Activated T-helper 17 cell treated with anti-CD3 and anti-CD28 coated beads, Interleukin-2, amount 50 U/mL, for 72 hours (primary cell): ENCODE measurements around the gene SCTR. TPM values are rescaled to one million over a fixed set of nuclear protein-coding genes. Genes with fewer than 3 reads are reported as not detected.

Source experiments
- ATAC-seq: fragments of 150-1000 bp; cut with Tn5 transposase; replicated peaks from 2 replicates; pipeline ENCODE4 v1.10.0; 2021; ENCODE audit warnings: mild to moderate bottlenecking, moderate library complexity
- H3K27ac Mint-ChIP-seq: one replicate; pipeline ENCODE4 v1.8.0; 2022; ENCODE audit warnings: mixed read lengths
- H3K27me3 Mint-ChIP-seq: one replicate; pipeline ENCODE4 v1.8.0; 2022; ENCODE audit warnings: mixed read lengths
- H3K36me3 Mint-ChIP-seq: one replicate; pipeline ENCODE4 v1.8.0; 2022; ENCODE audit warnings: low read depth, mild to moderate bottlenecking, mixed read lengths
- H3K4me1 Mint-ChIP-seq: one replicate; pipeline ENCODE4 v1.8.0; 2022; ENCODE audit warnings: mixed read lengths
- H3K4me3 Mint-ChIP-seq: one replicate; pipeline ENCODE4 v1.8.0; 2022; ENCODE audit warnings: mild to moderate bottlenecking, mixed read lengths
- H3K9me3 Mint-ChIP-seq: one replicate; pipeline ENCODE4 v1.8.0; 2022; ENCODE audit warnings: mixed read lengths
- total RNA-seq, 2 donors: library from RNA; stranded (reverse); gene quantifications; one replicate each; pipeline ENCODE4 v1.2.3, GENCODE V29; 2022

SCTR gene
- total RNA-seq, 2 donors from 2014 or later, result not detected

DNA sequence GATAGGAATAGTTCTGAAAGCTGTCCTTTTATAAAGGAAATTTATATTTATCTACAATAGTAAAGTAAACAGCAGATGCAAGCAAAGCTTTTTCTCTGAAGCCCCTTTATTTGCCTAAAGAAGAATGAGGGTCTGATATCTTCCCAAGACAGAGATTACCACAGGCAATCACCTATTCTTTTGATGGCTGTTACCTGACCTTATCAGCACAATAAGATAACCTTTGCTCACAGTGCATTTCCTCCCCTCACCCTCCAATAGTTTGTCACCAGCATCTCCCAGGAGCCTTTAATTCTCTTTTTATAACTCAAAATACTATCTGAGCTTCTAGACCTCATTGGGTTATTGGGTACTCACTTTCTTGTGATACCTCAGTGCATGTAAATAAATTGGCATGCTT, 13.5 kb upstream of the SCTR start:
- no peaks in the 10 kb centered on the region for H3K36me3 Mint-ChIP-seq
- no peaks in the 10 kb centered on the region for H3K4me1 Mint-ChIP-seq
- H3K9me3 Mint-ChIP-seq, result peaks cover 11% of the 10 kb centered on the region
- peaks cover 16% of the 10 kb centered on the region for H3K27me3 Mint-ChIP-seq
- no peak overlapping the region for H3K27ac Mint-ChIP-seq
- H3K4me3 Mint-ChIP-seq, result no peak overlapping the region
- no peak for ATAC-seq

DNA sequence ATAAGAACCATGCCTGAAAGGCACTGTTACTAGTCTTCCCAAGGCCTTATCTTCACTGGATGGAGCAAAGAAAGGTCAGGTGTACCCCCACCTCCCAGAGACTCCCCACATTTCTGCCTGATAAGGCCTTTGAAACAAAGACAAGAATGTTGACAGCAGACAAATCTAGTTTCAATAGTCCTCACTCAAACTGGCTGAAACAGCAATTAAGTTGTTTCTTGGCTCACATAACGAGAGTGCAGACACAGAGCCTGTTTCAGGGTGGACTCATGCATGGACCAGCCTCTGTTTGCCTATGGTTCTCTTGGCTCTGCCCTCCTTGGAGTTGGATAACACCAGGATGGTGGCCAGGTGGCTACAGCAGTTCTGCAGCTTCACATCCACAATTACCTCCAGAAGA, 12.4 kb upstream of the SCTR start:
- no peak overlapping the region for H3K4me3 Mint-ChIP-seq
- H3K27ac Mint-ChIP-seq, result no peak overlapping the region
- H3K36me3 Mint-ChIP-seq, result no peaks in the 10 kb centered on the region
- peaks cover 11% of the 10 kb centered on the region for H3K27me3 Mint-ChIP-seq
- peaks cover 15% of the 10 kb centered on the region for H3K9me3 Mint-ChIP-seq
- ATAC-seq, result no peak
- no peaks in the 10 kb centered on the region for H3K4me1 Mint-ChIP-seq

- no peak overlapping the region for H3K27ac Mint-ChIP-seq
- no peaks in the 10 kb centered on the region for H3K4me1 Mint-ChIP-seq
- peaks cover 6% of the 10 kb centered on the region for H3K27me3 Mint-ChIP-seq
- ATAC-seq, result no peak
- peaks cover 19% of the 10 kb centered on the region for H3K9me3 Mint-ChIP-seq
- no peak overlapping the region for H3K4me3 Mint-ChIP-seq
- no peaks in the 10 kb centered on the region for H3K36me3 Mint-ChIP-seq
These were observed 11.9 kb upstream of the SCTR start for GRCh38 chr2:119536211-119536610.

DNA sequence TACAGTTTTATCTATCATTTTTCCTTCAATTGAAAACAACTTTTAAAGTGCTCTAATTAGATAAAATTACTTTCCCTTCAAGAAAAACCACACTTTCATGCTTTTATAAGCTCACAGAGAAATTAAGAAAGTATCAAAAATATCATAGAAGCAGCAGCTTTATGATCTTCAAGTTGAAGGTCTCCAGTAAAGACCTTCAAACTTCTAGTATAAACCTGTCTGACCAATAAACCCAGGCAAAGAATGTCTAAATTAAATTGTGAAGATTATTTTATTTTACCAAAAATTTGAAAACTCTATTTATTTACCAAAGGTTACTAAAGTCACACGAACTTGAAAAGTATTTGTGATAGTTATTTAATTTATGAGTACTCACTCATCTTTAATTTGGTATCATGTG, 9.3 kb upstream of the SCTR start:
- H3K27ac Mint-ChIP-seq, result no peak overlapping the region
- H3K9me3 Mint-ChIP-seq, result peaks cover 21% of the 10 kb centered on the region
- ATAC-seq, result no peak
- peaks cover 2% of the 10 kb centered on the region for H3K27me3 Mint-ChIP-seq
- no peaks in the 10 kb centered on the region for H3K36me3 Mint-ChIP-seq
- H3K4me3 Mint-ChIP-seq, result no peak overlapping the region
- H3K4me1 Mint-ChIP-seq, result no peaks in the 10 kb centered on the region

- Mint-ChIP-seq H3K4me1 (no peaks in the 10 kb centered on the region), H3K27ac (no peak overlapping the region), H3K4me3 (no peak overlapping the region), H3K9me3 (peaks cover 19% of the 10 kb centered on the region), H3K27me3 (peaks cover 19% of the 10 kb centered on the region), H3K36me3 (no peaks in the 10 kb centered on the region)
- no peak for ATAC-seq
These were observed 7.0 kb upstream of the SCTR start for GRCh38 chr2:119531292-119531691.

GRCh38 chr2:119527999-119528398, 3.7 kb upstream of the SCTR start:
- no peak for ATAC-seq
- peaks cover 41% of the 10 kb centered on the region for H3K27me3 Mint-ChIP-seq
- no peaks in the 10 kb centered on the region for H3K36me3 Mint-ChIP-seq
- no peaks in the 10 kb centered on the region for H3K4me1 Mint-ChIP-seq
- H3K9me3 Mint-ChIP-seq, result peaks cover 11% of the 10 kb centered on the region
- no peak overlapping the region for H3K27ac Mint-ChIP-seq
- H3K4me3 Mint-ChIP-seq, result no peak overlapping the region

GRCh38 chr2:119525614-119526013, 1.3 kb upstream of the SCTR start:
- no peak for ATAC-seq
- Mint-ChIP-seq H3K36me3 (no peaks in the 10 kb centered on the region), H3K27ac (no peak overlapping the region), H3K9me3 (no peaks in the 10 kb centered on the region), H3K4me1 (no peaks in the 10 kb centered on the region), H3K27me3 (peaks cover 53% of the 10 kb centered on the region), H3K4me3 (no peak overlapping the region)

GRCh38 chr2:119523383-119523951, 816 bp downstream of the SCTR start:
- no peak for ATAC-seq
- Mint-ChIP-seq H3K36me3 (no peaks in the 10 kb centered on the region), H3K9me3 (no peaks in the 10 kb centered on the region), H3K27me3 (peaks cover 53% of the 10 kb centered on the region), H3K27ac (no peak overlapping the region), H3K4me3 (no peak overlapping the region), H3K4me1 (no peaks in the 10 kb centered on the region)

GRCh38 chr2:119522671-119523070, 1.6 kb downstream of the SCTR start:
- no peak for ATAC-seq
- H3K27me3 Mint-ChIP-seq, result peaks cover 48% of the 10 kb centered on the region

DNA sequence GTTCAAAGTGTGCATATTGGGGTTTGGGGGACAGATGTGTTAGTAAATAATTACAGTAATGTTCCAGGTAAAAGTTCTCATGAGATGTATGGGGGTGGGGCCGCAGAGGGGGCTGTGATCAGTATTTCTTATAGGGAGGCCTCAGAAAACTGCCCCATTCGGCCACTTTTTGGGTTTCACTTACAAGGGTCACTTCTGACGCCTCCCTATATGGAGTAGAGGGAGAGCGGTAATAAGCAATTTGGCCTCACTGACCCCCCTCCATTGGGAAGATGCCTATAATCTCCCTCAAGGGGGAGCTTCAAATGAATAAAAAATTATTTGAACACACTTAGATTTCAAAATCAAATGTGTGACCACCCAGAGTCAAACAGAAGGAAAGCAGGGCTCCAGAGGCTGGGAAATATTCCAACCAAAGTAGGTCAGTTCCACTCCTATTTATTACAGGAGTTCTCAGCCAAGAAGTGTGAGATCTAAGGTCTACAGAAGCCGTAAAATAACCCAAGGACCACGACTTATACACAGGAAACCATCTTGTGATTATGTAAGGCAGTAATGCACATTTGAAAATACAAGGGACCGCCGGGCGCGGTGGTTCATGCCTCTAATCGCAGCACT, 2.7 kb downstream of the SCTR start:
- H3K4me3 Mint-ChIP-seq, result no peak overlapping the region
- no peaks in the 10 kb centered on the region for H3K4me1 Mint-ChIP-seq
- ATAC-seq, result no peak
- no peak overlapping the region for H3K27ac Mint-ChIP-seq
- no peaks in the 10 kb centered on the region for H3K36me3 Mint-ChIP-seq
- H3K27me3 Mint-ChIP-seq, result peaks cover 43% of the 10 kb centered on the region
- H3K9me3 Mint-ChIP-seq, result no peaks in the 10 kb centered on the region

More at GRCh38 chr2:119522671-119523070, 1.6 kb downstream of the SCTR start:
- no peak overlapping the region for H3K27ac Mint-ChIP-seq
- no peak overlapping the region for H3K4me3 Mint-ChIP-seq
- H3K4me1 Mint-ChIP-seq, result no peaks in the 10 kb centered on the region
- H3K9me3 Mint-ChIP-seq, result no peaks in the 10 kb centered on the region
- H3K36me3 Mint-ChIP-seq, result no peaks in the 10 kb centered on the region

DNA sequence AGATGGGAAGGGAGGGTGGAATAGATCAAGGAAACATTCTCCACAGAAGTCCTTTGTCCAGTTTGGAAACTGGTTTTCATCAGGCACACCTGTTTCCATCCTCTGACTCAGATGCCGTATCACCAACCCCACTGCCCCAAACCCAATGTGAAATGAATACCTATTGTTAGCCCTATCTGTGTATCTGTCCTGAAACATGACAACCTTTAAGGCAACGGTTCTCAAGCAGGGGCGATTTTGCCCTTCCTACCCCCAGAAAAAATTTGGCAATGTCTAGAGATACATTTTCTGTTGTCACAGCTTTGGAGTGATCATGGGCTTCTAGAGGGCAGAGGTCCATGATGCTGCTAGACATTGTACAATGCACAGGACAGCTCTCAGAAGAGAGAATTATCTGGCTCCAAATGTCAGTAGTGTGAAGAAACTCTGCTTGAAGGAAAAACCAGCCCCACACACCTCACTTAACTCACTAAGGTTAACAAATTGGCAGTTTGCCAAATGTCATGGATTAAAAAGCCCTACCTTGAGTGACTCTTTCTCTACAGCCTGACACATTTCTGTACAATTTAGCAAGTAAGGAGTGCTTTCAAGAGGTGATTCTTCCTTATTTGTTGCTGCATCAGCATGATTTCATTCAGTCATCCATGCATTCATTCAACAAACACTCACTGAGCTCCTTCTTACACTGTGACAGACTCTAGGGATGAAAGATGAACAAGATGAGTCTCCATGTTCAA, 3.4 kb downstream of the SCTR start:
- Mint-ChIP-seq H3K36me3 (no peaks in the 10 kb centered on the region), H3K27me3 (peaks cover 43% of the 10 kb centered on the region), H3K9me3 (no peaks in the 10 kb centered on the region), H3K27ac (no peak overlapping the region), H3K4me3 (no peak overlapping the region), H3K4me1 (no peaks in the 10 kb centered on the region)
- ATAC-seq, result no peak

GRCh38 chr2:119519057-119519408, 5.2 kb downstream of the SCTR start:
- no peak for ATAC-seq
- Mint-ChIP-seq H3K27me3 (peaks cover 37% of the 10 kb centered on the region), H3K4me1 (no peaks in the 10 kb centered on the region), H3K36me3 (no peaks in the 10 kb centered on the region), H3K9me3 (no peaks in the 10 kb centered on the region), H3K27ac (no peak overlapping the region), H3K4me3 (no peak overlapping the region)

GRCh38 chr2:119518401-119519056, 5.8 kb downstream of the SCTR start:
- no peak for ATAC-seq
- no peak overlapping the region for H3K4me3 Mint-ChIP-seq
- H3K9me3 Mint-ChIP-seq, result no peaks in the 10 kb centered on the region
- H3K27ac Mint-ChIP-seq, result no peak overlapping the region
- H3K36me3 Mint-ChIP-seq, result no peaks in the 10 kb centered on the region
- peaks cover 33% of the 10 kb centered on the region for H3K27me3 Mint-ChIP-seq
- no peaks in the 10 kb centered on the region for H3K4me1 Mint-ChIP-seq

- H3K27ac Mint-ChIP-seq, result no peak overlapping the region
- H3K4me3 Mint-ChIP-seq, result no peak overlapping the region
- peaks cover 32% of the 10 kb centered on the region for H3K27me3 Mint-ChIP-seq
- ATAC-seq, result peak; percentile 51
- no peaks in the 10 kb centered on the region for H3K4me1 Mint-ChIP-seq
- H3K9me3 Mint-ChIP-seq, result no peaks in the 10 kb centered on the region
- no peaks in the 10 kb centered on the region for H3K36me3 Mint-ChIP-seq
These were observed 6.8 kb downstream of the SCTR start for GRCh38 chr2:119517433-119517832.

DNA sequence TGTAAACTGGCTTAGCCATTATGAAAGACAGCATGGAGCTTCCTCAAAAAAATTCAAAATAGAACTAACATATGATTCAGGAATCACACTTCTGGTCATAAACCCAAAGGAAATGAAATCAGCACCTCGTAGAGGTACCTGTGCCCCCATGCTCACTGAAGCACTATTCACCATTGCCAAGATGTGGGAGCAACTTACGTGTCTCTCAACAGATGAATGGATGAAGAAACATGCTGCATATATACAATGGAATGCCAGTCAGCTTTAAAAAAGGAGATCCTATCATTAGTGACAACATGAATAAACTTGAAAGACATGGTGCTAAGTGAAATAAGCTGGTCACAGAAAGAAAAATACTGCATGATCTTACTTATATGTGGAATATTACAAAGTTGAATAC, 8.2 kb downstream of the SCTR start:
- Mint-ChIP-seq H3K36me3 (no peaks in the 10 kb centered on the region), H3K4me3 (no peak overlapping the region), H3K4me1 (no peaks in the 10 kb centered on the region), H3K27me3 (peaks cover 28% of the 10 kb centered on the region), H3K9me3 (no peaks in the 10 kb centered on the region), H3K27ac (no peak overlapping the region)
- ATAC-seq, result no peak
